HG03460 (cell line): Measurements from ENCODE around the gene SMC1B.
"Not testable (repeated sequence)": the region's sequence is repeated elsewhere in the genome, so short reads cannot be mapped to it uniquely, and the experiment has no call there.

Experiments
- ATAC-seq: cut with Tn5 transposase; IDR thresholded peaks from one replicate; pipeline ENCODE4 v1.9.1; 2021; ENCODE audit not compliant: unreplicated experiment

The SMC1B gene

DNA sequence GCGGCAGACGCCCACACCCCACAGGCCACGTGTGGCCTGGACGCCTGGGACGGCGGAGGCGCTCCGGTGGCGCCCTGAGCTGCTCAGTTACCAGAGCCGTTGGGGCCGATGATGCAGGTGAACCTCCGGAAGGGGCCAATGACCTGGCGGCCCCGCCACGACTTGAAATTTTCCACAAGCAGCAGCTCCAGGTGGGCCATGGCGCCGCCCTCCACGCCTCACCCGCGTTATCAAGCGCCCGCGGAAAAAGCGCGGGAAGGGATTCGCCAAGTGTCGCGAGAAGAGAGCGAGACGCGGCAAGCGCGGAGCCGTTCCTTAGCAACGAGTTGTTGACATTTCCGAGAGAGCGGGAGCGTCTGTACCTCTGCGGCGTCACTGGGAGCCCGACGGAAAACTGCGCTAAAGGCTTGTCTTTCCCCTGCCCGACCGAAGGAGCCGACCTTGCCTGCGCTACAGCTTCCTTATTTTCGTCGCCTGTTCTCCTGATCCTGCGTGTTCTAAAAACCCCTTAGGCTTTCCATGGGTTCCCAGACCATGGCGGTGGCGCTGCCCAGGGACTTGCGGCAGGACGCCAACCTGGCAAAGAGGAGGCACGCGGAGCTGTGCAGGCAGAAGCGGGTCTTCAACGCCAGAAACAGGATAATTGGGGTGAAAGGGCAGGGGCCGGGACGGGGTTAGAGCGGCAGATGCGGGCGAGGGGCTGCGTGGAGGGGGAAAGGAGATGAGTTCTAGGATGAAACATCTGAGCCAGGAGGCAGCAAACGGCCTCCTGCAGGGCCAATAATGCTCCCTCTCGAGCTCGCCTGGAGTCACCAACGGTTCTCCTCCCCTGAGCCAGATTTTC is at the start of gene SMC1B, which contains the start of gene RIBC2:
SMC1B (minus strand) TSS at position 232 of the 844 bp plus-strand sequence; CDS start at position 200, 32 bp downstream.
RIBC2 (plus strand) TSS at position 326 of the 844 bp plus-strand sequence; CDS start at position 520, 194 bp downstream.
- no peak for ATAC-seq

DNA sequence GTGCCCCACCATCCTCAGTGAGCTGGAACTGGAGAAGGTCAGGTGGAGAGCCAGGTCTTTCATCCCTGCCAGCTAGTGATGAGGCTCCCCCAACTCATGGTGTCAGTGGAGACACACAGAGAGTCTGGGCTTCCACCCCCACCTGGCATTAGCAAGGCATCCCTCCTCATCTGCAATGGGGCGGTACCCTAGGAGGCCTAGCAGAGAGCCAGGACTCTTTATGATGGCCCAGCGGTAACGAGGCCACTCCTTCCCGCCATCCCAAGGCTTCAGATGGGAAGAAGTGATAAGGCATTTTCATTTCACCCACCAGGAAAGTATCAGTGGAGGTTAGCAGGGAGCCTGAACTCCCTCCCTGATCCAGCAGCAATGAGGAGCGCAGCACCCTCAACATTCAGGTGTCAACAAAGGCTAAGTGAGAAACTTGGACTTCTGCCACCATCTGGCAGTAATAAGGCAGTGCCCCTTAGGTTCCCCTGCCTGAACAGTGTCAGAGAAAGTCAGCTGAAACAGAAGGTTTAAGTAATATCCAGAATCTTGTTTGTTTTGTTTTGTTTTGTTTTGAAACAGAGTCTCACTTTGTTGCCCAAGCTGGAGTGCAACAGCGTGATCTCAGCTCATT is 48.7 kb upstream of the SMC1B start:
- ATAC-seq = no peak

- no peak for ATAC-seq
Observed at GRCh38 chr22:45460288-45461109, 47.1 kb upstream of the SMC1B start.

- ATAC-seq = no peak
Observed at GRCh38 chr22:45459235-45459634, 45.8 kb upstream of the SMC1B start.

GRCh38 chr22:45458532-45458931 is 45.1 kb upstream of the SMC1B start:
- no peak for ATAC-seq

- ATAC-seq = no peak
Observed at GRCh38 chr22:45456811-45457210, 43.4 kb upstream of the SMC1B start.

DNA sequence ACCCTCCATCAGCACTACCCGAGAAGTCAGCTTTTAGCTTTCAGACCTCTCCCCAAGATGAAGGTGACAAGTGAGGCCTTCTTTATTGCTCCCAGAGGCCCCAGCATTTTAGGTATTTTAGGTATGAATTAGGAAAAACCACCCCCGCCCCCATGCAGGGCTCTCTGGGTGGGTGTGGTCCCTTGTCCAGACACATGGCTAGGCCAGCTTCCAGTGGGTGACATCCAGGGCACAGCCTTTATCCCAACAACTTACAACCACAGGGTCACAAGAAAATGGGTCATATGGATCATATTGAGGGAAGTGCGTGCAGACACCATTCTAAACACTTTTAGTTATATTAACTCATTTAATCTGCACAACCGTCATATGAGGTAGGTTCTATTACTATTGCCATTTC is 42.2 kb upstream of the SMC1B start:
- ATAC-seq = no peak

- ATAC-seq = no peak
Observed at GRCh38 chr22:45455212-45455611, 41.8 kb upstream of the SMC1B start.

DNA sequence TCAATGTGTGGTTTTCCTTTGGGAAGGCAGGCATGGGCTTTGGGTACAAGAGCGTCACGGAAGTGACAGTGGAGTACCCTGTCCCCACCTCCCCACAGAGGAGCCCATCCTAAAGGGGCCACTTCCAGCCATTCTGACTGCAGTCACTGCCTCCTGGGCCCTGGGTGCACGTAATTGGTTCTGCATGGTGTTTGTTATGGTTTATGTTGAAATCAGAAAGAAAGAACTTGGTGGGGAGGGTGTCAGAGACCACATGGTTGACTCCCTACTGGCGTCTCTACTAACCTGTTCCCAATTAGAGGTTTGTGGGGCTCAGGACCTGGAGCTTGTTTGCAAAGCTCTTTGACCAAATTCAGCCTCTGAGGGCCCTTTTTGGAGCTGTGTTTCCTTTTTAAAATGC is 40.9 kb upstream of the SMC1B start:
- no peak for ATAC-seq

- no peak for ATAC-seq
Observed at GRCh38 chr22:45453764-45454163, 40.4 kb upstream of the SMC1B start.

DNA sequence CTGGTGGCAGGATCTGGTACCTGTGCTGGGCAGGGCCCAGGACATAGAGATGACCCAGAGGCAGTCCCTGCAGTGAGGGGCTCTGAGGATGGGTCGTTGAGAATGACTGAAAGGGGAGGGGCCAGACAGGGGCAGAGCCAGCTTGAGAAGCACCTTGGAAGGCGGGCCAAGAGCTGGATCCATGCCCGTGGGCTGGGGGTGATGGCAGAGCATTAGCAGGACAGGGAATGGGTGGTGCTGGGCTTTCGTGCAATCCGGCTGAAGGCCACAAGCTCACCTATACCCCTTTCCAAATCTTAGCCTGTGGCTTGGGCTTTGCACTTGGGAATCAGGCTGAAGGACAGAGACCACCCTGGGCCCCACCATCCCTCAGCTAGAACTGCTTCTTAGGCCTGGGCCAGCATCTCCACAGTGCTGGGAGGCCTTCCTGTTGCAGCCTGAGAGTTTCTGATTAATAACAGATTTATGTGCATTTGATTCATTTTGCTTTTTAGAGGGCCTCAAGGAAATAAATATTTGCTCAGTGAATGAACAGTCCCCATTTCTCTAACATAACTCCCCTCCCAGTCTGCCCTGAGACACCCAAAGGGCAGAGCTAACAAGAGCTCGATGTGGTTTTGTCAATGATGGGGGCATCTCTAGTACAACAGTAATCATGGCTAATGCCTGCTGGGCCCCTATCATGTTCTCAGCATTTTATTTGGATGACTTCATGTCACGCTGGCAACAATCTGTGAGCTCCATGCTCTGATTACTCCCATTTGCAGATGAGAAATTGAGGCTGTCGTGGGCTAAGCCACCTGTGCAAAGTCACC is 39.4 kb upstream of the SMC1B start:
- no peak for ATAC-seq

DNA sequence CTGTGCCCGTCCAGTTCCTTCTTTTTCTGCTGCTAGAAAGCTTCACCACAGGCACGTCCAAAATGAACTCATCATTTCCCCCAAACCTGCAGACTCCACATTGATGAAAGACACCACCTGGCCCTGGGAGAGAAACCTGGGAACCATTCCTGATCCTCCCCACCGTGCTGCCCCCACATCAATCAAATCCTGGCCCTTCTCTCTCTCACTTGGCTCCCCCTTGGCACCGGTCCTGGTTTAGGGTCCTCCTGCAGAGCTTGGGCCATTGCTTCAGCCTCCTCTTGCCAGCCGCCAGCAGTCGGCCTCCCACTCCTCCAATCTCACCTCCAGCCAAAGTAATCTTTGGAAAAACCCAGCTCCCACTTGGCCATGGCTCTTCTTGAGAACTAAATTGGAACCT is 38.6 kb upstream of the SMC1B start:
- ATAC-seq = no peak

- ATAC-seq = no peak
Observed at GRCh38 chr22:45450921-45451651, 37.7 kb upstream of the SMC1B start.

- ATAC-seq = no peak
Observed at GRCh38 chr22:45450101-45450785, 36.8 kb upstream of the SMC1B start.

DNA sequence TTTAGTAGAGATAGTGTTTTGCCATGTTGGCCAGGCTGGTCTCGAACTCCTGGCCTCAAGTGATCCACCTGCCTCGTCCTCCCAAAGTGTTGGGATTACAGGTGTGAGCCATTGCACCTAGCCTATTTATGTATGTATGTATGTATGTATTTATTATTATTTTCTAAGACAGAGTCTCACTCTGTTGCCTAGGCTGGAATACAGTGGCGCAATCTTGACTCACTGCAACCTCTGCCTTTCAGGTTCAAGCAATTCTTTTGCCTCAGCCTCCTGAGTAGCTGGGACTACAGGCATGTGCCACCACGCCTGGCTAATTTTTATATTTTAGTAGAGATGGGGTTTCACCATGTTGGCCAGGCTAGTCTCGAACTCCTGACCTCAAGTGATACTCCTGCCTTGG is 36.0 kb upstream of the SMC1B start:
- not testable (repeated sequence) for ATAC-seq

- ATAC-seq = no peak
Observed at GRCh38 chr22:45448431-45448830, 35.0 kb upstream of the SMC1B start.

DNA sequence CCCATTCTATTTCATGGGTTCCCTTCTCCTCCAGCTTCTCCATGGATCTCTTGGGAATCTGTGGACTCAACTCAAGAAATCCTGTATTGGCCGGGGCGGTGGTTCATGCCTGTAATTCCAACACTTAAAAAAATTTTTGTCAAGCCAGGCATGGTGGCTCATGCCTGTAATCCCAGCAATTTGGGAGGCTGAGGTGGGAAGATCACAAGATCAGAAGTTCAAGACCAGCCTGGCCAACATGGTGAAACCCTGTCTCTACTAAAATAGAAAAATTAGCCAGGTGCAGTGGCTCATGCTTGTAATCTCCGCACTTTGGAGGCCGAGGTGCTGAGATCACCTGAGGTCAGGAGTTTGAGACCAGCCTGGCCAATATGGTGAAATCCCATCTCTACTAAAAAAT is 34.2 kb upstream of the SMC1B start:
- not testable (repeated sequence) for ATAC-seq

DNA sequence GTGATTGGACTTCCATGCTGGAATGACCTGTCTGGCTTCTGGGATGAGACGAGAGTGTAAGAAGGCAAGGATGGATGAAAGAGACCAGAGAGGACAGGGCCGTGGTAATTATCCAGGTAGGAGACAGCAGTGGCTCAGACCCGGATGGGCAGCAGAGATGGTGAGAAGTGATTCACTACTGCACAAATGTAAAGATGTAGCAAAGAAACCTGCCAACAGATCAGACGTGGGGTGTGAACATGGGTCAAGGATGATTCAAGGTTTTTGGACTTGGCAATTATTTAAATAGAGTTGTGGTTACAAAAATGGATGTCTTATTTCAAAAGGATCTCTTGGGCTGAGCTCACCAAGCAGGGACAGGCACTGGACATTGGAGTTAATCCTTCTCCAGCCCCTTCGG is 32.8 kb upstream of the SMC1B start:
- no peak for ATAC-seq

- ATAC-seq = no peak
Observed at GRCh38 chr22:45445031-45445710, 31.8 kb upstream of the SMC1B start.
